HCT116 (cell line): ENCODE data around the gene PFKP. TPM values are rescaled to one million over a fixed set of nuclear protein-coding genes. Genes with fewer than 3 reads are reported as not detected.

Source experiments
- ATAC-seq: fragments of 200-7000 bp; cut with Tn5 transposase; 2 replicates; pipeline ENCODE4 v1.9.1; 2020; ENCODE audit warnings: mild to moderate bottlenecking, moderate library complexity
- BruUV-seq: library from RNA; stranded (reverse); fragments of 400-500 nt; replicated peaks from 2 replicates; lab custom pipeline; 2021; lab: Mats Ljungman, UMichigan
- CTCF ChIA-PET: fragments of 300-600 bp; sonication (Branson Sonifier 250); formaldehyde crosslinking; loops from one replicate; lab custom pipeline; 2021; ENCODE audit warnings: antibody characterized with exemption; lab: Charles Lee
- POLR2A ChIA-PET: fragments of 300-600, 350-600 bp; sonication (Branson Sonifier 250); formaldehyde crosslinking; loops from one replicate; lab custom pipeline; 2021; ENCODE audit warnings: antibody characterized with exemption; lab: Charles Lee
- RAD21 ChIA-PET, 2 experiments: fragments of 300-600 bp; sonication (Branson Sonifier 250); formaldehyde crosslinking; loops; one replicate each; lab custom pipeline; 2023; ENCODE audit warnings: low total read pairs in 2 of 2; ENCODE audit not compliant: uncharacterized antibody in 2 of 2, unreplicated experiment in 2 of 2, low non-redundant PET in 1 of 2; lab: Charles Lee
- DNase-seq: peaks from one replicate; pipeline ENCODE4 v3.0.0-alpha.2; 2010; ENCODE audit warnings: low read depth, low spot score
- H2AFZ ChIP-seq: fragments of 200-600 bp; shearing (Covaris generic), sonication (generic); 2 replicates; pipeline ENCODE4 v1.6.1; 2017; ENCODE audit warnings: low read depth, mixed run types, mixed read lengths, antibody characterized with exemption, low read length; ENCODE audit not compliant: poor library complexity, severe bottlenecking
- H3K27ac ChIP-seq: 2 replicates; pipeline ENCODE4 v1.5.1; 2012; ENCODE audit warnings: low read depth, low read length
- H3K27me3 ChIP-seq: fragments of 200-600 bp; sonication (generic); 2 replicates; pipeline ENCODE4 v1.6.1; 2016; ENCODE audit warnings: mixed run types, low read length, mixed read lengths; ENCODE audit not compliant: insufficient read depth
- H3K36me3 ChIP-seq, 2 experiments: fragments of 200-500 bp in 1 of 2; fragments of 200-600 bp in 1 of 2; sonication (Bioruptor generic) in 1 of 2; sonication (generic) in 1 of 2; 2 replicates each; pipeline versions ENCODE4 v1.5.1 to v1.6.1; 2014 to 2016; ENCODE audit warnings: low read length in 2 of 2, inconsistent platforms in 1 of 2, mixed read lengths in 1 of 2, mixed run types in 1 of 2; ENCODE audit not compliant: insufficient read depth in 2 of 2, control insufficient read depth in 1 of 2
- H3K4me1 ChIP-seq, 2 experiments: fragments of 200-600 bp in 1 of 2; sonication (generic) in 1 of 2; 2 replicates each; pipeline versions ENCODE4 v1.5.1 to v1.6.1; 2012 to 2017; ENCODE audit warnings: low read length in 2 of 2, inconsistent platforms in 1 of 2, mild to moderate bottlenecking in 1 of 2, mixed read lengths in 1 of 2, mixed run types in 1 of 2, moderate library complexity in 1 of 2; ENCODE audit not compliant: insufficient read depth in 2 of 2, control insufficient read depth in 1 of 2
- H3K4me2 ChIP-seq: fragments of 200-600 bp; sonication (generic); 2 replicates; pipeline ENCODE4 v1.6.1; 2017; ENCODE audit warnings: mixed run types, low read length, mixed read lengths
- H3K4me3 ChIP-seq, 2 experiments: fragments of 200-600 bp in 1 of 2; sonication (generic) in 1 of 2; replicated peaks in 1 of 2; 2 replicates each; pipeline ENCODE4 v1.5.1; 2011 to 2016; ENCODE audit warnings: low read length in 2 of 2, control low read depth in 1 of 2, low read depth in 1 of 2, mild to moderate bottlenecking in 1 of 2, mixed read lengths in 1 of 2, mixed run types in 1 of 2
- H3K79me2 ChIP-seq: fragments of 200-600 bp; sonication (generic); 2 replicates; pipeline ENCODE4 v1.6.1; 2017; ENCODE audit warnings: mild to moderate bottlenecking, mixed run types, low read length, moderate library complexity, mixed read lengths; ENCODE audit not compliant: insufficient read depth
- H3K9ac ChIP-seq: fragments of 200-600 bp; sonication (generic); 2 replicates; pipeline ENCODE4 v1.6.1; 2016; ENCODE audit warnings: low read length, mixed read lengths
- H3K9me2 ChIP-seq: fragments of 200-600 bp; sonication (generic), shearing (Covaris generic); 2 replicates; pipeline ENCODE4 v1.6.1; 2017; ENCODE audit warnings: mixed run types, mild to moderate bottlenecking, moderate library complexity; ENCODE audit not compliant: insufficient read depth
- H3K9me3 ChIP-seq, 2 experiments: fragments of 200-500 bp in 1 of 2; fragments of 200-600 bp in 1 of 2; sonication (Bioruptor generic) in 1 of 2; sonication (generic) in 1 of 2; 2 replicates each; pipeline ENCODE4 v1.6.1; 2014 to 2017; ENCODE audit warnings: low read length in 2 of 2, mixed read lengths in 2 of 2, inconsistent platforms in 1 of 2, low read depth in 1 of 2, mild to moderate bottlenecking in 1 of 2, mixed run types in 1 of 2, moderate library complexity in 1 of 2; ENCODE audit not compliant: control insufficient read depth in 1 of 2, insufficient read depth in 1 of 2
- H4K20me1 ChIP-seq: fragments of 200-600 bp; sonication (generic), shearing (Covaris generic); 2 replicates; pipeline ENCODE4 v1.6.1; 2017; ENCODE audit warnings: mixed run types, mild to moderate bottlenecking, moderate library complexity; ENCODE audit not compliant: insufficient read depth
- CEBPB ChIP-seq: IDR thresholded peaks from 2 replicates; pipeline ENCODE4 v1.6.1; 2012; ENCODE audit warnings: low read depth
- CTCF ChIP-seq, 3 experiments: fragments of 200-600 bp in 1 of 3; sonication (generic) in 1 of 3; IDR thresholded peaks in 2 of 3; conservative IDR thresholded peaks in 1 of 3; 2 replicates each; pipeline ENCODE4 v1.5.1; 2012 to 2017; ENCODE audit warnings: low read depth in 2 of 3, low read length in 2 of 3, antibody characterized with exemption in 1 of 3, borderline replicate concordance in 1 of 3, control low read depth in 1 of 3, mild to moderate bottlenecking in 1 of 3, mixed read lengths in 1 of 3, mixed run types in 1 of 3, moderate library complexity in 1 of 3; ENCODE audit not compliant: insufficient read depth in 1 of 3
- EZH2 ChIP-seq: fragments of 200-600 bp; sonication (generic); IDR thresholded peaks from 2 replicates; pipeline ENCODE4 v1.6.1; 2017; ENCODE audit warnings: antibody characterized with exemption, mixed run types
- POLR2AphosphoS5 ChIP-seq: IDR thresholded peaks from 2 replicates; pipeline ENCODE4 v1.6.1; 2011; ENCODE audit warnings: mild to moderate bottlenecking, low read depth, low read length, moderate library complexity
- RAD21 ChIP-seq: IDR thresholded peaks from 2 replicates; pipeline ENCODE4 v1.6.1; 2012; ENCODE audit warnings: low read depth, mild to moderate bottlenecking
- REST ChIP-seq: IDR thresholded peaks from 2 replicates; pipeline ENCODE4 v1.6.1; 2012; ENCODE audit warnings: low read depth
- TCF7L2 ChIP-seq: IDR thresholded peaks from 2 replicates; pipeline ENCODE4 v1.7.0; 2011; ENCODE audit warnings: borderline replicate concordance, inconsistent platforms; ENCODE audit not compliant: insufficient read depth, insufficient read length; ENCODE audit errors: extremely low read depth
- intact Hi-C: fragments of 100-400 bp; cut with micrococcal nuclease; formaldehyde crosslinking; loops from 2 replicates; pipeline ENCODE4 v1.10.0; 2022
- total RNA-seq: library from RNA; stranded (reverse); gene quantifications from one replicate; pipeline ENCODE4 v1.2.1, GENCODE V29; 2021; ENCODE audit not compliant: unreplicated experiment

The PFKP gene
- total RNA-seq, 1 experiment from 2014 or later = 237 TPM

GRCh38 chr10:3085785-3086567 lies 18.6 kb downstream of the PFKP start (continued):
- TF ChIP-seq REST (no peak), CTCF (IDR thresholded peaks at IDR 0.05 in 2 of 3, conservative IDR thresholded peaks at IDR 0.05 in 1 of 3; ENCODE audit: borderline replicate concordance in 1 of 3, insufficient read depth in 1 of 3, low read depth in 2 of 3, low read length in 2 of 3) (no peak)
- TF ChIP-seq, all 23 proteins: peak for 0

- CTCF ChIA-PET = interaction anchor here (0.6 to 1.6 kb wide), 2 partner anchors 10 to 22 kb away, joined by 3 to 5 read pairs; no protein-coding TSS in a partner anchor
- Histone ChIP-seq H3K27ac (peak overlapping the region; percentile 93), H3K9me3 (no peaks in the 10 kb centered on the region), H2AFZ (no peak overlapping the region), H3K79me2 (peaks cover 88% of the 10 kb centered on the region), H3K36me3 (peaks cover 0 to 10% of the 10 kb centered on the region in 2 experiments; a peak in 2 of 4 replicates), H3K9ac (peak overlapping the region; percentile 56), H4K20me1 (peaks cover 4% of the 10 kb centered on the region; the same call in 1 of the 2 replicates), H3K27me3 (no peaks in the 10 kb centered on the region), H3K4me1 (peaks cover 66 to 94% of the 10 kb centered on the region in 2 experiments), H3K4me3 (peak overlapping the region in 1 of 2 experiments; percentile 37; a peak in 2 of 4 replicates), H3K4me2 (peak overlapping the region; percentile 70), H3K9me2 (no peaks in the 10 kb centered on the region)
- TF ChIP-seq CEBPB = no peak
- TF ChIP-seq POLR2AphosphoS5 = 0 out of 2 replicates have a peak, but pooled peaks have one; percentile 3
- TF ChIP-seq RAD21 = no peak
- TF ChIP-seq EZH2 = no peak
- TF ChIP-seq TCF7L2 = no peak
- no peak for TF ChIP-seq REST
- intact Hi-C loops = loop anchor here (10.0 kb wide), 1 partner anchor 674 kb away; no protein-coding TSS in a partner anchor
- DNase-seq (no peak), ATAC-seq (no peak)
- RAD21 ChIA-PET = no interaction called here
- no TSS peak for BruUV-seq
- POLR2A ChIA-PET = interaction anchor here (1.3 to 1.4 kb wide), 2 partner anchors 13 to 16 kb away, joined by 3 to 4 read pairs; no protein-coding TSS in a partner anchor
These were observed 23.0 kb downstream of the PFKP start for GRCh38 chr10:3090388-3090787.
